CD14-positive monocyte (primary cell): ENCODE data around the gene FCRLA. TPM values are rescaled to one million over a fixed set of nuclear protein-coding genes. Genes with fewer than 3 reads are reported as not detected.

Experiments
- DNase-seq, 3 donors: peaks; one replicate each; pipeline ENCODE4 v3.0.0-alpha.2; 2011 to 2022
- H2AFZ ChIP-seq: 2 replicates; pipeline ENCODE4 v1.6.0; 2012; ENCODE audit warnings: mild to moderate bottlenecking, low read depth, low read length, inconsistent platforms; ENCODE audit not compliant: insufficient read depth, poor library complexity, severe bottlenecking
- H3K27ac ChIP-seq, 2 donors: 1 replicate in 1 of 2; 2 replicates in 1 of 2; pipeline ENCODE4 v1.5.1; 2012 to 2013; ENCODE audit warnings: low read length in 2 of 2, control low read depth in 1 of 2, inconsistent platforms in 1 of 2, low read depth in 1 of 2, mild to moderate bottlenecking in 1 of 2
- H3K27me3 ChIP-seq, 2 donors: one replicate each; pipeline versions ENCODE4 v1.6.0 to v1.6.1; 2011 to 2013; ENCODE audit warnings: low read length in 2 of 2; ENCODE audit not compliant: control insufficient read depth in 2 of 2, insufficient read depth in 2 of 2
- H3K36me3 ChIP-seq, 2 donors: replicated peaks in 1 of 2; 1 replicate in 1 of 2; 2 replicates in 1 of 2; pipeline versions ENCODE4 v1.5.1 to v1.6.1; 2012 to 2013; ENCODE audit warnings: low read length in 2 of 2, control low read depth in 1 of 2, inconsistent platforms in 1 of 2, mild to moderate bottlenecking in 1 of 2; ENCODE audit not compliant: insufficient read depth in 2 of 2, control insufficient read depth in 1 of 2
- H3K4me1 ChIP-seq, 2 donors: 1 replicate in 1 of 2; 2 replicates in 1 of 2; pipeline versions ENCODE4 v1.5.1 to v1.6.1; 2012 to 2013; ENCODE audit warnings: low read length in 2 of 2, control low read depth in 1 of 2, inconsistent platforms in 1 of 2, mild to moderate bottlenecking in 1 of 2, moderate library complexity in 1 of 2; ENCODE audit not compliant: insufficient read depth in 2 of 2, control insufficient read depth in 1 of 2
- H3K4me2 ChIP-seq: replicated peaks from 2 replicates; pipeline ENCODE3; 2012; ENCODE audit warnings: low read length, moderate library complexity, mild to moderate bottlenecking; ENCODE audit not compliant: poor library complexity, severe bottlenecking; ENCODE audit errors: extremely low read depth
- H3K4me3 ChIP-seq, 3 experiments: fragments of 200-600 bp in 1 of 3; sonication (generic) in 1 of 3; replicated peaks in 1 of 3; 1 replicate in 2 of 3; 2 replicates in 1 of 3; pipeline ENCODE4 v1.5.1; 2011 to 2013; ENCODE audit warnings: low read length in 3 of 3, mild to moderate bottlenecking in 3 of 3, control low read depth in 2 of 3, low read depth in 2 of 3, inconsistent platforms in 1 of 3, moderate library complexity in 1 of 3
- H3K79me2 ChIP-seq: 2 replicates; pipeline ENCODE4 v1.6.0; 2012; ENCODE audit warnings: mild to moderate bottlenecking, control low read depth, inconsistent platforms, low read length, moderate library complexity; ENCODE audit not compliant: insufficient read depth
- H3K9ac ChIP-seq: 2 replicates; pipeline ENCODE4 v1.6.0; 2017; ENCODE audit warnings: low read length, mild to moderate bottlenecking; ENCODE audit not compliant: insufficient read depth, poor library complexity, severe bottlenecking
- H3K9me3 ChIP-seq, 2 donors: replicated peaks in 1 of 2; 1 replicate in 1 of 2; 2 replicates in 1 of 2; pipeline versions ENCODE4 v1.5.1 to v1.6.1; 2012 to 2013; ENCODE audit warnings: low read length in 2 of 2, control low read depth in 1 of 2; ENCODE audit not compliant: control insufficient read depth in 1 of 2, insufficient read depth in 1 of 2
- H4K20me1 ChIP-seq: 2 replicates; pipeline ENCODE4 v1.6.0; 2012; ENCODE audit warnings: mild to moderate bottlenecking, low read length, control low read depth, moderate library complexity; ENCODE audit not compliant: insufficient read depth
- H3K27ac Mint-ChIP-seq, 7 donors: one replicate each; pipeline ENCODE4 v1.8.0; 2020; ENCODE audit warnings: mild to moderate bottlenecking in 7 of 7, mixed read lengths in 7 of 7, moderate library complexity in 6 of 7, inconsistent platforms in 2 of 7
- H3K27me3 Mint-ChIP-seq, 3 donors: one replicate each; pipeline ENCODE4 v1.8.0; 2021 to 2022; ENCODE audit warnings: low read depth in 3 of 3, mild to moderate bottlenecking in 3 of 3, mixed read lengths in 3 of 3, moderate library complexity in 3 of 3, inconsistent platforms in 1 of 3
- H3K36me3 Mint-ChIP-seq, 2 donors: one replicate each; pipeline ENCODE4 v1.8.0; 2020; ENCODE audit warnings: mixed read lengths in 2 of 2, inconsistent platforms in 1 of 2, mild to moderate bottlenecking in 1 of 2
- H3K4me1 Mint-ChIP-seq: one replicate; pipeline ENCODE4 v1.8.0; 2020; ENCODE audit warnings: mild to moderate bottlenecking, mixed read lengths
- H3K4me3 Mint-ChIP-seq, 2 donors: one replicate each; pipeline ENCODE4 v1.8.0; 2020; ENCODE audit warnings: mild to moderate bottlenecking in 2 of 2, mixed read lengths in 2 of 2, moderate library complexity in 1 of 2
- H3K9me3 Mint-ChIP-seq, 7 donors: one replicate each; pipeline ENCODE4 v1.8.0; 2020 to 2022; ENCODE audit warnings: mixed read lengths in 7 of 7, mild to moderate bottlenecking in 6 of 7, moderate library complexity in 6 of 7, inconsistent platforms in 2 of 7
- CTCF ChIP-seq: fragments of 200-600 bp; IDR thresholded peaks from one replicate; pipeline ENCODE4 v1.8.0; 2022; ENCODE audit warnings: antibody characterized with exemption, mild to moderate bottlenecking
- WGBS: methylation state at CpG from one replicate; pipeline ENCODE4 v1.1.5; 2013; ENCODE audit warnings: missing lambda C conversion rate; ENCODE audit not compliant: insufficient coverage; 5-methylcytosine and 5-hydroxymethylcytosine counted together
- intact Hi-C, 2 donors: fragments of 100-400 bp; cut with micrococcal nuclease; formaldehyde crosslinking; loops; one replicate each; pipeline versions ENCODE4 v1.15.0 to v1.15.1; 2023
- polyA plus RNA-seq, 3 donors: library from polyadenylated mRNA; depleted of rRNA in 1 of 3; unstranded in 2 of 3; stranded (reverse) in 1 of 3; fragments of 300-500 nt in 2 of 3; fragments of >200 nt in 1 of 3; fragmentation: Illumina TruSeq in 2 of 3; gene quantifications; 1 replicate in 2 of 3; 2 replicates in 1 of 3; pipeline ENCODE4 v1.2.3, GENCODE V29; 2012 to 2021

FCRLA gene
- polyA plus RNA-seq, 3 donors, result 0.28 to 0.51 (median 0.39) TPM

DNA sequence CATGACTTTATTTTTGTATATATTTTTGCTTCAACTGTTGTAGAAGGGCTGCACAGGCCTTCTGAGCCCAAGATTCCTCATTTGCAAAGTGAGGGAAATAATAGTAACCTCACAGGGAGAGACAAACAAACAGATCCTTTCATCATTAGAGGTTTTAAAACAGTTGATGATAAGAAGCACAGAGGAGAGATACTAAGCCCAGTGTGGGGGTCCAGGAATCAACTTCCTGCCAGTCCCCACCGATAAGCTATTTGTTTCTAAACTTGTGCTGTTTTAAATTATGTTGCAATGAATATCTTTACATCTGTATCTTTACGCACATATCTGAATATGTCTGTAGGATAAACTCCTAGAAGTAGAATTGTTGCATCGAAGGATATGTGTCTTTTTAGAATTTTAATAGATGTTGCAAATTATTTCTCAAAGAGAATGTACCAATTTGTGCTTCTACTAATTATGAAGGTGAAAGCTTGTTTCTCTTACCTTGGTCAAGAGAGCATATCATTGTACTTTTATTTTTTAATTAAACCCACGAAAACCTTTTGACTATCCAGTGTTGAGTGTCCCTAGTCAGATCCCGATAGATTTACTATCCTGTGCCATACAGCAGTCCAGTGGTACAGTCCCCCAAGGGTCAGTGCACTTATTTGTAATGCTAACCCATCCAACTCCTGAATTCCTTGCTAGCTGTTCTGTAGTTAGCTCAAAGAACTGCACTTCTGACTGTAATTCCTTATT is 25.1 kb downstream of the FCRLA start:
- WGBS, result 100% methylated on average over 1 of the region's 5 CpGs
- Histone ChIP-seq H3K4me1 (peaks cover 12 to 30% of the 10 kb centered on the region in 2 donors), H3K79me2 (no peaks in the 10 kb centered on the region), H3K36me3 (no peaks in the 10 kb centered on the region), H3K9me3 (no peaks in the 10 kb centered on the region), H3K27ac (no peak overlapping the region), H4K20me1 (no peaks in the 10 kb centered on the region), H3K4me2 (no peak overlapping the region), H3K9ac (no peak overlapping the region), H2AFZ (no peak overlapping the region), H3K4me3 (no peak overlapping the region), H3K27me3 (peaks cover 79 to 95% of the 10 kb centered on the region in 2 donors)
- no peak for DNase-seq
- H3K4me3 Mint-ChIP-seq, result peak overlapping the region in 1 of 2 donors; percentile 36
- no peak overlapping the region for H3K27ac Mint-ChIP-seq
- intact Hi-C loops, result no loop called here
- H3K4me1 Mint-ChIP-seq, result peaks cover 28% of the 10 kb centered on the region
- peaks cover 71 to 92% (median 92%) of the 10 kb centered on the region in 3 donors for H3K27me3 Mint-ChIP-seq
- H3K36me3 Mint-ChIP-seq, result peaks cover 2 to 5% of the 10 kb centered on the region in 2 donors
- H3K9me3 Mint-ChIP-seq, result peaks cover 0 to 16% (median 5%) of the 10 kb centered on the region in 7 donors
- no peak for TF ChIP-seq CTCF

GRCh38 chr1:161733526-161733925 is 26.5 kb downstream of the FCRLA start:
- H3K27ac ChIP-seq, result no peak overlapping the region
- H3K4me1 Mint-ChIP-seq, result peaks cover 26% of the 10 kb centered on the region
- H2AFZ ChIP-seq, result no peak overlapping the region

More at GRCh38 chr1:161733526-161733925, 26.5 kb downstream of the FCRLA start:
- H3K4me3 ChIP-seq, result no peak overlapping the region
- H3K27me3 ChIP-seq, result peaks cover 76 to 91% of the 10 kb centered on the region in 2 donors
- H3K79me2 ChIP-seq, result no peaks in the 10 kb centered on the region
- intact Hi-C loops, result no loop called here
- peak; percentile 41 to 78 (median 77) for DNase-seq
- H3K36me3 ChIP-seq, result no peaks in the 10 kb centered on the region
- H3K4me1 ChIP-seq, result peaks cover 11 to 28% of the 10 kb centered on the region in 2 donors
- no peak overlapping the region for H3K9ac ChIP-seq
- TF ChIP-seq CTCF, result no peak
- Mint-ChIP-seq H3K27ac (no peak overlapping the region), H3K4me3 (peak overlapping the region in 1 of 2 donors; percentile 54), H3K9me3 (peaks cover 0 to 13% (median 2%) of the 10 kb centered on the region in 7 donors), H3K36me3 (no peaks in the 10 kb centered on the region), H3K27me3 (peaks cover 57 to 90% (median 84%) of the 10 kb centered on the region in 3 donors)
- no CpG with 5 or more reads among the region's 1 CpG for WGBS
- H3K4me2 ChIP-seq, result no peak overlapping the region
- no peaks in the 10 kb centered on the region for H4K20me1 ChIP-seq
- no peaks in the 10 kb centered on the region for H3K9me3 ChIP-seq
